HL-60/S4 treated with retinoic acid at 250 ng/mL for 4 days and 3 days (cell line): ENCODE measurements around the gene ST6GAL1.

ENCODE experiments used
- in situ Hi-C: fragments of 300-500 bp; cut with MboI; formaldehyde crosslinking; loops from 2 replicates; pipeline ENCODE4 v1.7.0; 2022; ENCODE audit warnings: low sequenced_read_pairs

The ST6GAL1 gene

DNA sequence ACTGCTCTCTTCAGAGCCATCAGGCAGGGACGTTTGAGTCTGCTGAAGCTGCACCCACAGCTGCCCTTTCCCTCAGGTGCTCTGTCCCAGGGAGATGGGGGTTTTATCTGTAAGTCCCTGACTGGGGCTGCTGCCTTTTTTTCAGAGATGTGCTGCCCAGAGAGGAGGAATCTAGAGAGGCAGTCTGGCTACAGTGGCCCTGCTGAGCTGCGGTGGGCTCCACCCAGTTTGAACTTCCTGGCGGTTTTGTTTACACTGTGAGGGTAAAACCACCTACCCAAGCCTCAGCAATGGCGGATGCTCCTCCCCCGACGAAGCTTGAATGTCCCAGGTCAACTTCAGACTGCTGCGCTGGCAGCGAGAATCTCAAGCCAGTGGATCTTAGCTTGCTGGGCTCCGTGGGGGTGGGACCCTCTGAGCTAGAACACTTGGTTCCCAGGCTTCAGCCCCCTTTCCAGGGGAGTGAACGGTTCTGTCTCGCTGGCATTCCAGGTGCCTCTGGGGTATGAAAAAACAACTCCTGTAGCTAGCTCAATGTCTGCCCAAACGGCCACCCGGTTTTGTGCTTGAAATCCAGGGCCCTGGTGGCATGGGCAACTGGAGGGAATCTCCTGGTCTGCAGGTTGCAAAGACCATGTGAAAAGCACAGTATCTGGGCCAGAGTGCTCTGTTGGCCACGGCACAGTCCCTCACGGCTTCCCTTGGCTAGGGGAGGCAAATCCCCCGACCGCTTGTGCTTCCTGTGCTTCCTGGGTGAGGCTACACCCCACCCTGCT is 21.1 kb upstream of the ST6GAL1 start:
- in situ Hi-C loops = no loop called here

DNA sequence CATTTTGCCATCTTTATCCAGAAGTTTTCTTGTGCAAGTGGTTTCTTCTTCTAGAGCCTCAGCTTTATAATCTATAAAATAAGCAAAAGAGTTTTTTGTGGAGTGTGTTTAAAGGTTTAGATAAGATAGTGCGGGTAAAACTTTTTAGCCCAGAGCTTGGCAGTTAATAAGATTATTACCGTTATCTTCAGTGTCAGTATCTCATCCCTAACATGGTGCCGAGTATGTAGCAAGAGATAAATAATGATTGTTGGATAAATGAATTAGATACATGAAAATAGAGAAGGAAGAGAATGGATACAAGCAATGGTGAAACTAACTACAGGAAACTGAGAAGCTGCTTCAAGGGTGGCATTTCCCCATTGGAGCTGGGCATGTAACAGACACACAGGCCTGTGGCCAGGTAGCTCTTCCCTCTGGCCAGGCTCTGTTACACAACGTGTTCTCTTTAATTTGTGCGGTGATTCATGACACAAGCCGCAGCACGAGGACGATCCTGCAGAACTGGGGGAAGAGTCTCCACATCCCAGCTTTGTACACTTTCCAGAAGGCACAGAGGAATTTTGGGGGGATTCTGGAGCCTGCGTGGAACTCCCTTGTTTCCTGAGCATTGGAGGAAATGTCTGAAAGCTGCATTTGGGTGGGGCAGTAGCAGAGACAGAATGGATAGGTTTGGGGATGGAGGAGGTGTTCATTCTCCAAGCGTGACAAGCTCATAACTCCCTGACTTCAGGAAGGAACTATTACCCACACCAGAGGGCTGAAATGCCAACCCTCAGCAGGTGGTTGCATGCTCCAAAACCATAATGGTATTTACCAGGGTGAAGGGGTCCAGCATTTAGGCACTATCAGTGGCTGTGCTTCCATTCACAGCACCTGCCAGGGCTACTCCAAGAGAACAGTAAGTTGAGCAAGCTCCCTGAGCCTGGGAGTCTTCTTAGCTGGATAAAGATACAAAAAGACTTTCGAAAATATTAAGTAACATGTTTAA is 14.2 kb upstream of the ST6GAL1 start:
- in situ Hi-C loops = no loop called here

DNA sequence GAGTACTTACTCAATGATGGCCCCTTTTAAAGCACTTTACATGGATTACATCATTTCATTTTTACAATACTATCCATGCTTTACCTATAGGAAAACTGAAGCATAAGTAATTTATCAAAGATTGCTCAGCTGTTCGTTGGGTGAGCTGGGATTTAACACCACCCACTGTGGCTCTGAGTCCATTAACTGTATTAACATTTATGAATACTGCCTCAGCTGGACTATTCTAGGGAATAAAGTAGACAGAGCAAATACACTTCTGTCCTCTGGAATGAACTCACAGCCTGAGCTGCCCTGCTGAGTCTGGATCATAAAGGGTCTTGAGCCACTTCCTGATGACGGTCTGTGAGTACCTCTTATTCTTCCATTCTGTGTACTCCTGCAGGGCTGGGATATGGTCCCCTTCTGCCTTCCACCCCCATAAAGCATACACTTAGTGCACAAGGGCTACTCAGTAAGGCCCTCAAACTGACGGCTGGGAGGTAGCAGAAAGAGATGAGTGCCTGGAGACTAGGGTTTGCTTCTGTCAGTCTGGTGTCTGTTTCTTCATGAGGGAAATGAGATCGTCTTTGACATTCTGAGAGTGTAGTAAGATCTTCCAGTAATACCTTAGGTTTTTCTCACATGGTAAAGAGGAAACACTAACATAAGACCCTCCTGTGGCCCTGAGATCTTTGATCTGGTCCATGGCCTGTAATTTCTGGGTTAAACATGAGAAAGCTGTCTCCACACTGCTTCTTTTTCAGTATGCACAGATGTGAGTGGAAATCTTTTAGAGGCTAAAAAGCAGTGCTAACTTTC is 12.6 kb upstream of the ST6GAL1 start:
- in situ Hi-C loops = no loop called here

DNA sequence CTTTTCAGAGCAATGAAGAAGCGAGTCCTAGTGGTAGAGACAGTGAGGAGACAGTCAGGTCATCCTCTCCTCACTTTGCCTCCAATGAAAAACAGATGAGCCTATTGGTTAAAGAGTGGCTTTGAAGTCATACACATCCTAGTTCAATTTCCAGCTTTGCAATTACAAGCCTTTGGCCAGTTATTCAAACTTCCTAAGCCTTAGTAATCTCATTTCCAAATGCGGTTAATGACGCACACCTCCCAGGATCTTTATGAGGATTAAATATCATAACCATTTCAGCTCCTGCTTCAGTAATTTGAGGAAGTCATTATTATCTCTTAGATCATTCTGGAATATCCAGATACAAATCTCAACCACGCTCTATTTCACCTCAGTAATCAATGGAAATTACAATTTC is 10.0 kb upstream of the ST6GAL1 start:
- in situ Hi-C loops = no loop called here

DNA sequence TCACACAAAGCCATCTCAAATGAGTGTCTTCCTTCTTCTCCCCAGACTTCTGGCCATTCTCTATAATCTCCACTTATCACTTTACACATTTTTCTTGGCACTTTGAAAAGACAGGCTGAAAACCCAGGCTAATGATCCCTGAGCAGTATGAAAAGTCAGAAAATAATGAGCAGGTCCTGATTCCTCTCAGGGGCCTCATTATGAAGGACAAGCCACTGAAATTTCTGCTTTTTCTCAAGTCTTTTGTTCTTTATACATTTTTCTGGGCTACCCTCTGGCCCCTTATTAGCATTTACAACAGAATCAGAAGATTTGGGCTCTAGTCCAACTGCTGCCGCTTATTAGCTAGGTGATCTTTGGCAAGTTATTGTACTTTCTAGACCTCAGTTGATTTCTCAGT is 9.5 kb upstream of the ST6GAL1 start:
- in situ Hi-C loops = no loop called here

DNA sequence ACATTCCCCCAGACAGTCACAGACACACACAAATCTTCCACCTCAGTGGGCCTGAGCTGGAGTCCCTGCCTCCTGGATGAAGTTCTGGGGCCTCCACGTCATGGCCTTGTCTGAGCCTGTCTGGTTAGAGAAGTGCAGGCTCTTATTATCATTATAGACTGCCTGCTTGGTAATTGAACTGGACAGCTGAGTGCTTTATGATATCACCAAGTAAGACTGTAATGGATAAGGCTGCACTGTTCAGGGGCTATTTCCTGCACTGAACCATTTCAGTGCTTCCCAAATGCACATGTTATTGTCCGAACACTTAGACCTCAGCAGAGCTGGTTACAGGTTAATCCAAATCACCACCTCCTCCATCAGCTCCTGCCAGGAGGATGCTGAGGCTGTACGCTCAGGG is 8.7 kb upstream of the ST6GAL1 start:
- in situ Hi-C loops = no loop called here

DNA sequence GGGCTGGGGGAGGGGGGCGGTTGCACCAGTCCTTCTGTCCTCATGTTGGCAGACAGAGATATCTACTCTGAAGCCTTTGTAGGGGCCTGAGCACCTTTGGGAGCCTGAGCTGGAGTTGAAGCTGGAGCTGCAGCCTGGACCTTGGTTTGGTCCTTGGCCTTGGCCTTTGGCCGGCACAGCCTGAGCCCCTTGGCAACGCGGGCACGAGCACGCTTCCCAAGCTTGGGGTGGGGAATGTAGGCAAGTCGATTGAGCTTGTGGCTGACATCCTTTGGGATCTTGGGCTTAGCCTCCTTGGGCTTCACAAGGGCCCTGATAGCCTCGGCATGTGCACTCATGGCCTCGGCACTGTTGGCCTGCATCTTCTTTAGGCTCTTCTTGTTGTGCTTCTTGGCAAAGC is 8.1 kb upstream of the ST6GAL1 start:
- in situ Hi-C loops = no loop called here

DNA sequence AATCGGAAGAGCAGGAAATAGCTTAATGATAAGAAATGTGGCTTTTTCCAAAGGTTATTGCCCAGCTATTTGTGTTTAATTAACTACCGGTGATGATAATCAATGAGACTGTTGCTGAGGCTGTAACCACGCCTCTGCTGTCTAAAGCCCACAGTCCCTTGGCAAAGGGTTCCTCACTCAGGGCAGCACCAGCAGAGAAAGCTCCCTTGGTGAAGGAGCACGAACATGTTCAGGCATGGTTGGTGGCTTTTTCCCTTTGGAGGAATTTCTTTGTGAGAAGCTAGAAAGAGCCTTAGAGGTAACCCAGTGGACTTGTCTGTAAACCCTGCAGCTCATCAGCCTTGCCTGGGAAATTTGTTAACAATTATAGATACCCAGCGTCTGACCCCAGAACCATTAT is 7.5 kb upstream of the ST6GAL1 start:
- in situ Hi-C loops = no loop called here

DNA sequence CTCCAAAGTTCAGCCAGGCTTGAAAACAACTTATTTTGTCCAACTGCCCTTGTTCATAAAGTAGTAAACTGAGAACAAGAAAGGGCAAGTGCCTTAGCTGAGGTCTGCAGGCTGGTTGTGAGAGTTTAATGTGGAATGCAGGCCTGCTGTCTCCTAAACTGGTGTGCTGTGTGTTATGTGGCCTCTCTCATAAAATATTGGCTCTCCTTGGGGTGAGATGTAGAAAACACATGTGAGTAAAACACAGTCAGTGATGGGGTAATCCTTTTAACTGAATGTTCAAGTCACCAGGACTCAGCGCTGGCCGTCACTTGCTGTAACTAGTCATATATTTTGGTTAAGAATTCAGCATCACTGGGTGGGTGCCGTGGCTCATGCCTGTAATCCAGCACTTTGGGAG is 7.1 kb upstream of the ST6GAL1 start:
- in situ Hi-C loops = no loop called here

DNA sequence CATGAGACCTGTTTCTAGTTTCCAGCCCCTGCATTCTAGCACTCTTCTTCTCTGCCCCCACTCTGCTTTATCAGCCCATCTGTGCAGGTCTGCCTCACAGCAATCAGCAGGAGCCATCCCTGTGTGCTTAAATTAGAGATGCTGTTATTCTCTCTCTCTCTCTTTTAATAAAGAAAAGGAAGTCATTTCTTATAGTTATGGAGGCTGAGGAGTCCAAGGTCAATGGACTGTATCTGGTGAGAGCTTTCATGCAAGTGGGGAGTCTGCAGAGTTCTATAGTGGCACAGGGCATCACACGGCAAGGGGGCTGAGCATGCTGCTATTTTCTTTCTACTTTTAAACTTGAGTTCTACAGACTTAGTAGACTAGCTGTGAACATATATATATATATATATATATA is 4.5 kb upstream of the ST6GAL1 start:
- in situ Hi-C loops = no loop called here

DNA sequence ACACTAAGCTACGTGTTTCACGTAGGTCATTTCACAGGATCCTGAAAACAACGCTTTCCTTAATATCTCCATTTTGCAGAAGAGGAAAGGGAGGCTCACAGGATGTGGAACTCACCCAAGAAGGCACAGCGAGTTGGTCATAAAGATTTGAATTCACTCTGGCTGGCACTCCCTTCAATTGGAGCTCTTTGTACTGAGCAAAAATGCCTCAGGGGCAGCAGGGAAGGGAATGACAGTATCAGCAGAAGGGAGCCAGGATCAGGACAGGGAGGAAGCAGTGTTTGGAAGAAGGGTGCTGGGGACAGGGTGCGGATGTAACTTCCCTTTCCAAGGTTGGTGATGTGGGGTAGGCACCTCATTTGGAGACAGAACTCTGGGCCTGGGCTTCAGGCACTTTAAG is 1.1 kb upstream of the ST6GAL1 start:
- in situ Hi-C loops = no loop called here

DNA sequence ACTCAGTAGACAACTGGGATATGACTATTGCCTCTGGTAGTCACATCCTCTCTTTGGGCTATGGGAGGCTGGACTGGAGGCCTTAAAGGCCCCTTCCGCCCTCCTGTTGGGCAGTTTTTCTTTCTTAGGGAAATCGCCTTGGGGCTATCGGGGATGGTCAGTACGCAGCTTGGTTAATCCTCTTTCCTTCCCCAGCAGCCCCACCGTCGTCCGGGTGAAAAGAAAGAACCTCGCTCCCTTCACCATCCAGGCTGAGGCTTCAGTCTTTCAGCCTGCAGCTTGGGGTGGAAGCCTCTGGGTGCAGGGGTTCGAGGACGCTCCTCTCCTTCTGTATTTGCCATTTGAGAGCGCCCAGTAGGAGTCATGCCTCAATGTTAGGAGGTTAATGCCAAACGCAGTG is 641 bp upstream of the ST6GAL1 start:
- in situ Hi-C loops = no loop called here

DNA sequence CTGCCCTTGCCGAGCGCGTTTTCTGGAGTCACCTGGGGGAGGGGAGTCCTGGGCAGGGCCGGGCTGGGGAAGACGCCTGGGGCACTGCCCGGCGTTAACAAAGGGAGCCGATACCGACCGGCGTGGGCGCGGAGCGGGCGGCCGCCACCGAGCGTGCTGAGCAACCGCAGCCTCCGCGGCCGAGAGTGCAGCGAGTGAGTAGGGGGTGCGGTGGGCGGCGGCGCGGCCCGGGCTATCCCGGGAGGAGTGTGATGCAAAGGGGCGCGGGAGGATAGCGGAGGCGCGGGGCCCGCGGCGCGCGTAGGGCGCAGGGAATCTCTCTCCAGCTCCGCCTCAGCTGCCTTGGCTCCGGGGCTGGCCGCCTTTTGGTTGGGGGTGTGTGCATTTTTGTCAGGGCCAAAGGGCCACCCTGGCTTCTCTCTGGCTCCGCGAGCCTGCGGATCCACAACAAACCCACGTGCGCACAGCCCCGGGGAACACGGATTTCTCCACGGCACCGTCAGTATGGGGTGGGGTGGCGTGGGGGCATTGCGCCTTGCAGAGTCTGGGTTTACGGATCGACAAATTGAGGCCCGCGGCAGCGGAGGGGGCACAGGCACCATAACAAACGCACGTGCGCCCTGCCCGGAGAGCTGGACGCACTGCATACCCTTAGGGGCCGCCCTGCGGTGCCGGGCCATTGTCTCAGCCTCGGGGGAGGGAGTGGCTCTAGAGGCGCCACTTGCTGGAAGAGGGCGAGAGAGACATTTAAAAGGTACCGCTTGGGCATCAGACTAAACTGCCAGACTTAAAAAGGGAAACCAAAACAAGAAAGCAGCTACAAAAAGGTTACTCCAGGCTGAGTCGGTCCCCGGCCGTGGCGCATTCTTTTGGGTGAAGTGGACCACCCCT is 560 bp downstream of the ST6GAL1 start:
- in situ Hi-C loops = no loop called here

DNA sequence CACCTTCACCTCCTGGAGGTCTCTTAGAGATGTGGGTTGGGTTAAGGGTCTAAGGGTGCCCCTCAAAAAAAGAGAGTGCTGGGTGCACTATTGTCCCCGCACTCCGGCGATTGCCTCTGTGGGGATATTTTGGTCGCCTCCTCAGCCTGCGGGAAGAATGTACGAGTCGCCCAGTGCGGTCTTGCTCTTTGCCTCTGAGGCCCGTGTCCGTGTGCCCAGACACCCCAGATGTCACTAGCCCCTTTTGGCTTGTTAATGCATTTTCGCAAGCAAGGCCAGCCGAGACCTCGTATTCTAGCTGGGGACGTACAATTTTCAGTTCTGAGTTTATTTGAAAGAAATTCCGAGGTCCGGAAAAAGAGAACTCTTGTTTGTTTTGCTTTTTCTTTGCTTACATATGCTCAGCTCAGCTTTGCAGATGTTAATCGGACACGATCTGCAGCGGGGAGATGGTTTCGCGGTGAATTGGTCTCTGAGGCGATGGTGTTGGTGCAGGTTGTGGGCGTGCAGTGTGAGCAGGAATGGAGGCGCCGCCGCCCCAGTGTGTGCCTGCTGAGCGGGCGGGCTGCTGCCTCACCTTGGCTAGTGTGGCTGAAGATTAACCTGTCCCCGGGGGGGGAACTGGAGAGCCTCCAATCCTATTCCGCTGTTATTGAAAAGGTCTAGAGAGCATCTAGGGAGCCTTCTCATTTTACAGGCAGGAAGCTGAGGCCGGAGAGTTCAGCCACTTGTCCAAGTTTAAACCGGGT is 1.4 kb downstream of the ST6GAL1 start:
- in situ Hi-C loops = no loop called here

DNA sequence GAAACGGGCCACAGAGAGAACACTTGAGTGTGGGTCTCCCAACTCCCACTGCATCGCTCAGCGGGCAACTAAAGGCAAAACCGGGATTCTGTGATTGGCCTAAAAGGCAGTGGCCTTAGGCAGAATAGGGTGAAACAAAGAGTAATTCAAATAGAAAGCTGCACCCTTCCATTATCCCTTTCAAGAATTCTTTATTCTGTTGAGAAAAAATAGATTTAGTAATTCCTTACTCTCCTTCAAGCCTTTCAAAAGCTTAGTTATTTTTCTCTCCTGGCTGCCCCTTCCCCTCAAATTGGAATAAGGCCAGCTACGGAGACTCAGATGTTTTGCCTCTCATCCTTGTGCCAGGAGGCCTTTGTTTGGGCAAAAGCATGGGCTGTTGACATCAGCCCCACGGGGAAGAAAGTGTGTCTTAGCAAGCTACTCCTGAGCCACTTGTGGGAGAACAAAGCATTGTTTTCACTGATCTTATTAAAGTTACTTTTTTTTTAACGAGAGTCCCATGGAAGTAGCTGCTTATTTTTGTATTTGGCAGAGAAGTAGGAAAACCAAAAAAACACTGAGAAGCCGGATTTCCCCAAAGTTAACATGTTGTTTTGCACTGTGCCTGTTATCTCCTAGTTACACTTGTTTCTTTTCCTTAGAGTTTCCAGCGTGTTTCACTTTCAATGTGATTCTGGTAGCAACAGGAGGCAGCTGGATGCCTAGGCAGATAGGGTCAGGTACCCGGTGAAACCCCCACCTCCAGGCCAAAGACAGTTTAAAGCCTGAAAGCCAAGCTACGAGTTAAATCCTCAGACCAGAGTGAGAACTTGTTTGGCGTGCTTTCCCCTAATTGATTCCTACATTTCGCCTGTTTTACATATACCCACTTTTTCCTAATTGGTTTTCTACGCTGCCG is 2.2 kb downstream of the ST6GAL1 start:
- in situ Hi-C loops = no loop called here

DNA sequence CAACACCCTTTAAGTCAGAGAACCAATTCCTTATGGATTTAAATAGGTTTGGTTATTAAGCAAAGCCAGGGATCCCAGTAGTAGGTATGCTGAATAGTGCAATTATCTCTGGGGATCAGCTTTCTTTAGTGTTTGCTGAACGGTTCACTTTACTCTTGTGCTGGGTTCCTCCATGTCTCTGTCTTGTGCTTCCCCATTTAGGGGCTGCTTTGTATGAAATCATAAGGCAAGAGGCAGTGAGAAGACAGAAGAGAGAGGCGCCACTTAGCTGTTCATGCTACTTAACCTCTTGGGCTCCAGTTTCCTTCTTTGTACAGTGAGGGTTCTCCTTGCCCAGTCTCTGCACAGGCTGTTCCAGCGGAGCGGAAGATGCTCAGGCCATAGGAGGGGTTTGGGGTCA is 3.5 kb downstream of the ST6GAL1 start:
- in situ Hi-C loops = no loop called here

DNA sequence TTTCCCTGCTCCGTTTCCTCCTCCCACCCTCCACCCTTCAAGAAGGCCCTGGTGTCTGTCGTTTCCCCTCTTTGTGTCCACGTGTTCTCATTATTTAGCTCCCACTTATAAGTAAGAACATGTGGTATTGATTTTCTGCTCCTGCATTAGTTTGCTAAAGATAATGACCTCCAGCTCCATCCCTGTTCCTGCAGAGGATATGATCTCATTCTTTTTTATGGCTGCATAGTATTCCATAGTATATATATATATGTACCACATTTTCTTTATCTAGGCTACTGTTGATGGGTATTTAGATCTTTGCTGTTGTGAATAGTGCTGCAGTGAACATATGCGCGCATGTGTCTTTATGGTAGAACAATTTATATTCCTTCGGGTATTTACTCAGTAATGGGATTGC is 4.8 kb downstream of the ST6GAL1 start:
- in situ Hi-C loops = no loop called here

DNA sequence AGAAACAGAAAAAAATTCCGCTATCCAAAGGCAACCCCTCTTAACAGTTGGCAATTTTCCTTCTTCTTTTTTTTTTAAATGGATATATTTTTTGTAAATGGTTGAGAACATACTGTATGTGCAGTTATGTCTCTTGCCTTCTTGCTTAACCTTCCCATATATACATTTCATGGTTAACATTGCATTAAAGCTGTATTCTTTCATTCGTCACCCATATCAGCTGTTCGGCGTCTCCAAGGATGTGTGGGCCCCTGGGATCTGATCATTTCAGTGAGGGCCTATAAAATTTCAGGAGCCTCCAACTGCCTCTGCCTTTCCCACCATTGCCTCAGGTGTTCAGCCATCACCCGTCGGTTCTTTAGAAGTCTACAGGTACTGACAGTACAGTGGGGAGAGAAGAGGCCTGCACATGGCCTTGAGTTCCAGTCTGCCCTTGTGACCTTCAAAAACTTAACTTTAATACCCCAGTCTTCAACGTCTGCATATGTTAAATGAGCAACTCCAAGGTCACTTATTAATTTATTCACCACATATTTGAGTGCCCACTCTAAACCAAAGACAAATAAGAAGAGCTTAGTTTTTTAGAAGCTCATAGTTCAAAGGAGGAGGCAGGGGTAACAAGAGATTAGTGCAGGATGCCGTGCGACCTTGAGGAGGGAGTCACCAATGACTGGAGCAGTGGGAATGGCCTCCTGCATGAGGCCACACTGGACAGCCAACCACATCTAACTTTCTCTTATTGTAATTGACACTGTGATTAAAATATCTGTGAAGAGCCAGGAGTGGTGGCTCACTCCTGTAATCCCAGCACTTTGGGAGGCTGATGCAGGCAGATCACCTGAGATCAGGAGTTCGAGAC is 6.9 kb downstream of the ST6GAL1 start:
- in situ Hi-C loops = no loop called here
